ENCODE results near the gene HLA-DQB2. TPM values are rescaled to one million over a fixed set of nuclear protein-coding genes. Genes with fewer than 3 reads are reported as not detected.

The HLA-DQB2 gene
- total and polyA plus RNA-seq, 2 donors: 0.10 to 0.21 TPM

DNA sequence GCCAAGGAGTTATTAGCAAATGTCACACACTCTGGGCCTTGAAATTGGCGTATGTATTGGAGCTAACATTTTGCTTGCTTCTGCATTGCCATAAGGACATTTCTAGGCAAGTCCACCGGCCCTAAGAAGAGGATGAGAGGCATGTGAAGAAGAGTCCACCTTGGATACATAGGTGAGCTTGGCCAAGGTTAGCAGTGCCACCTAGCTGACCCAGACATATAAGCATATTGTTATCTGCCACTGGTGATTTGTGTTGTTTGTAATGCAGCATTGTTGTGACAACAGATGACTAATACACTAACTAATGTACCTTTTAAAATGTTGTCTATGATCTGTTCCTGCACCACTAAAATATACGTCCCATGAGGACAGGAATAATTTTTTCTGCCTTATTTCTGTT, 46.9 kb downstream of the HLA-DQB2 start:
- Histone ChIP-seq H3K27ac (ENCODE audit: low read depth) (no peak overlapping the region), H3K36me3 (ENCODE audit: insufficient read depth) (no peaks in the 10 kb centered on the region), H3K4me3 (ENCODE audit: low read depth, low read length) (no peak overlapping the region), H3K4me1 (ENCODE audit: insufficient read depth) (no peaks in the 10 kb centered on the region)
- WGBS: 88% methylated on average over 3 of the region's 3 CpGs
- no peak for DNase-seq (ENCODE audit: extremely low spot score)

DNA sequence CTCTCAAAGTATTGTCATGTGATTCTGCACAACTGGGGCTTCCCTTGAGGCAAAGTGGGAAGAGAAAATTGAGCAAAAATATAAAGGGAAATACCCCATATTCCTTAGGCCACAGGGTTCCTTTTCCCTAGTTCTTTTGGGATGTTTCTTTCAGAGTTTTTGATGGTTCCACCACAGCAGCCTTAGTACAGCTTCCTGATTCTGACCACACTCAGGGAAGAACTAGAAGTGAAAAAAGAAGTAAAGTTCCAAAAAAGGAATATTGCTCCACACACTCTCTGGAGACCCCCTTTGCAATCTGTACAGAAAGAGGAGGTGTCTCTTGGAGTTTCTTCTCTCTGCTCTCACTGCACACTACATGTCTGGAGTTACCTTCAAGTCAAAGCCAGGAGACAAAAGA, 50.1 kb downstream of the HLA-DQB2 start:
- Histone ChIP-seq H3K4me1 (ENCODE audit: insufficient read depth) (no peaks in the 10 kb centered on the region), H3K36me3 (ENCODE audit: insufficient read depth) (no peaks in the 10 kb centered on the region), H3K4me3 (ENCODE audit: low read depth, low read length) (no peak overlapping the region), H3K27ac (ENCODE audit: low read depth) (no peak overlapping the region)
- DNase-seq (ENCODE audit: extremely low spot score): no peak

DNA sequence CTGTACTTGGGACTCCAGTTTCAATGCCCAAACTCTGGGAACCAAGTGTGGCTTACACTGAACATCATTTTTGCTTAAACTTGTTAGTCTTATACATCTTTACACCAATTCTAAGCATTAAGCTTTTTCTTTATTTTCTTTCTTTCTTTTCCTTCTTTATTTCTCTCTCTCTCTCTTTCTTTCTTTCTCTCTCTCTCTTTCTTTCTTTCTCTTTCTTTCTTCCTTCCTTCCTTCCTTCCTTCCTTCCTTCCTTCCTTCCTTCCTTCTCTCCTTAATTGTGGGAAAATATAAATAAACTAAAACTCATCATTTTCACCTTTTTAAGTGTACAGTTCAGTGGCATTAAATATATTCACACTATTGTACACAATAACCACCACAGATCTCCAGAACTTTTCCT, 53.7 kb downstream of the HLA-DQB2 start:
- Histone ChIP-seq H3K36me3 (ENCODE audit: insufficient read depth) (no peaks in the 10 kb centered on the region), H3K4me3 (ENCODE audit: low read depth, low read length) (no peak overlapping the region), H3K4me1 (ENCODE audit: insufficient read depth) (no peaks in the 10 kb centered on the region), H3K27ac (ENCODE audit: low read depth) (no peak overlapping the region)
- DNase-seq (ENCODE audit: extremely low spot score): no peak

Small RNA genes within 50 kb of the gene (small RNA-seq; reads per million reads assigned to genes)
- not detected for gene MIR3135B

Other genes starting within 250 kb of the HLA-DQB2 start
- 3.8 TPM for gene HLA-DRB5, start 233.2 kb downstream of the HLA-DQB2 start, total RNA-seq
- gene HLA-DRB5, start 233.2 kb downstream of the HLA-DQB2 start, polyA plus RNA-seq: 3.4 TPM
- gene HLA-DRB1, start 173.7 kb downstream of the HLA-DQB2 start, total RNA-seq: 10.2 TPM
- gene HLA-DRB1, start 173.7 kb downstream of the HLA-DQB2 start, polyA plus RNA-seq: 107 TPM
- gene HLA-DQA1, start 126.1 kb downstream of the HLA-DQB2 start, total RNA-seq: 16.0 TPM
- gene HLA-DQA1, start 126.1 kb downstream of the HLA-DQB2 start, polyA plus RNA-seq: 41.8 TPM
- 4.0 TPM for gene HLA-DQB1, start 96.9 kb downstream of the HLA-DQB2 start, total RNA-seq
- 36.1 TPM for gene HLA-DQB1, start 96.9 kb downstream of the HLA-DQB2 start, polyA plus RNA-seq
- gene HLA-DQA2, start 22.1 kb downstream of the HLA-DQB2 start, total RNA-seq: 0.95 TPM
- not detected for gene HLA-DQA2, start 22.1 kb downstream of the HLA-DQB2 start, polyA plus RNA-seq
- 0.42 TPM for gene HLA-DOB, start 53.5 kb upstream of the HLA-DQB2 start, total RNA-seq
- gene HLA-DOB, start 53.5 kb upstream of the HLA-DQB2 start, polyA plus RNA-seq: 0.90 TPM
- 14.0 TPM for gene TAP2, start 75.2 kb upstream of the HLA-DQB2 start, total RNA-seq
- gene TAP2, start 75.2 kb upstream of the HLA-DQB2 start, polyA plus RNA-seq: 18.5 TPM
- gene PSMB8, start 80.5 kb upstream of the HLA-DQB2 start, total RNA-seq: 24.9 TPM
- 82.0 TPM for gene PSMB8, start 80.5 kb upstream of the HLA-DQB2 start, polyA plus RNA-seq
- 16.7 TPM for gene TAP1, start 90.2 kb upstream of the HLA-DQB2 start, total RNA-seq
- 49.8 TPM for gene TAP1, start 90.2 kb upstream of the HLA-DQB2 start, polyA plus RNA-seq
- 6.7 TPM for gene PSMB9, start 90.7 kb upstream of the HLA-DQB2 start, total RNA-seq
- 53.0 TPM for gene PSMB9, start 90.7 kb upstream of the HLA-DQB2 start, polyA plus RNA-seq
- gene HLA-DMB, start 177.5 kb upstream of the HLA-DQB2 start, total RNA-seq: 8.9 TPM
- 16.4 TPM for gene HLA-DMB, start 177.5 kb upstream of the HLA-DQB2 start, polyA plus RNA-seq
- gene HLA-DMA, start 189.6 kb upstream of the HLA-DQB2 start, total RNA-seq: 8.9 TPM
- 30.4 TPM for gene HLA-DMA, start 189.6 kb upstream of the HLA-DQB2 start, polyA plus RNA-seq
- 79.0 TPM for gene BRD2, start 205.1 kb upstream of the HLA-DQB2 start, total RNA-seq
- gene BRD2, start 205.1 kb upstream of the HLA-DQB2 start, polyA plus RNA-seq: 138 TPM
- gene HLA-DOA, start 246.1 kb upstream of the HLA-DQB2 start, total RNA-seq: 2.7 TPM
- 5.7 TPM for gene HLA-DOA, start 246.1 kb upstream of the HLA-DQB2 start, polyA plus RNA-seq

Data from urinary bladder (tissue), 4 donors.